ENCODE data around the gene FILIP1.

GRCh38 chr6:75478929-75479328, 14.7 kb downstream of the FILIP1 start:
- TF ChIP-seq, protein P1, sequence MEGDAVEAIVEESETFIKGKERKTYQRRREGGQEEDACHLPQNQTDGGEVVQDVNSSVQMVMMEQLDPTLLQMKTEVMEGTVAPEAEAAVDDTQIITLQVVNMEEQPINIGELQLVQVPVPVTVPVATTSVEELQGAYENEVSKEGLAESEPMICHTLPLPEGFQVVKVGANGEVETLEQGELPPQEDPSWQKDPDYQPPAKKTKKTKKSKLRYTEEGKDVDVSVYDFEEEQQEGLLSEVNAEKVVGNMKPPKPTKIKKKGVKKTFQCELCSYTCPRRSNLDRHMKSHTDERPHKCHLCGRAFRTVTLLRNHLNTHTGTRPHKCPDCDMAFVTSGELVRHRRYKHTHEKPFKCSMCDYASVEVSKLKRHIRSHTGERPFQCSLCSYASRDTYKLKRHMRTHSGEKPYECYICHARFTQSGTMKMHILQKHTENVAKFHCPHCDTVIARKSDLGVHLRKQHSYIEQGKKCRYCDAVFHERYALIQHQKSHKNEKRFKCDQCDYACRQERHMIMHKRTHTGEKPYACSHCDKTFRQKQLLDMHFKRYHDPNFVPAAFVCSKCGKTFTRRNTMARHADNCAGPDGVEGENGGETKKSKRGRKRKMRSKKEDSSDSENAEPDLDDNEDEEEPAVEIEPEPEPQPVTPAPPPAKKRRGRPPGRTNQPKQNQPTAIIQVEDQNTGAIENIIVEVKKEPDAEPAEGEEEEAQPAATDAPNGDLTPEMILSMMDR (conservative IDR thresholded peaks at IDR 0.05; ENCODE audit: low read depth, low read length) = no peak
- TF ChIP-seq MXI1 (IDR thresholded peaks at IDR 0.05; ENCODE audit: borderline replicate concordance, low read depth, low read length) (no peak), SMC3 (IDR thresholded peaks at IDR 0.05; ENCODE audit: low read depth, low read length) (no peak), POLR2A (IDR thresholded peaks at IDR 0.05; ENCODE audit: low read depth, low read length) (no peak), RAD21 (IDR thresholded peaks at IDR 0.05; ENCODE audit: low read length) (no peak), BHLHE40 (IDR thresholded peaks at IDR 0.05; ENCODE audit: low read depth, low read length) (no peak)

All from IMR-90 (cell line).